GM12878 (cell line): Measurements from ENCODE around the gene GJA9. TPM values are rescaled to one million over a fixed set of nuclear protein-coding genes. Genes with fewer than 3 reads are reported as not detected.

Experiments used
- ATAC-seq: fragments of 200-7000 bp; cut with Tn5 transposase; 3 replicates; pipeline ENCODE4 v1.9.1; 2020; ENCODE audit warnings: mild to moderate bottlenecking, moderate library complexity
- BruUV-seq: library from RNA; stranded (reverse); fragments of 400-500 nt; replicated peaks from 2 replicates; lab custom pipeline; 2021; lab: Mats Ljungman, UMichigan
- CTCF ChIA-PET: fragments of 300-600 bp; sonication (Branson Sonifier 250); formaldehyde crosslinking; extraction: SDS; loops from one replicate; lab custom pipeline; 2021; ENCODE audit warnings: inconsistent platforms; lab: Yijun Ruan, JAX
- POLR2A ChIA-PET: fragments of 350-600 bp; formaldehyde crosslinking; extraction: SDS; loops from one replicate; lab custom pipeline; 2021; ENCODE audit warnings: inconsistent platforms; lab: Charles Lee
- RAD21 ChIA-PET: fragments of 300-600 bp; sonication (Branson Sonifier 250); formaldehyde crosslinking; loops from one replicate; lab custom pipeline; 2023; ENCODE audit warnings: antibody characterized with exemption; ENCODE audit not compliant: unreplicated experiment; lab: Charles Lee
- SMC1A ChIA-PET: fragments of 300-600 bp; sonication (Branson Sonifier 250); formaldehyde crosslinking; loops from one replicate; lab custom pipeline; 2023; ENCODE audit not compliant: unreplicated experiment, uncharacterized antibody; lab: Charles Lee
- DNase-seq: peaks from one replicate; pipeline ENCODE4 v3.0.0-alpha.2; 2011; ENCODE audit warnings: low read depth, low spot score
- FAIRE-seq: peaks from 3 replicates; lab custom pipeline; 2011; peaks lifted over from hg19 to GRCh38; lab: Jason Lieb, UNC
- H2AFZ ChIP-seq: 2 replicates; pipeline ENCODE4 v1.6.0; 2011; ENCODE audit warnings: low read depth, low read length, control low read depth; ENCODE audit not compliant: control insufficient read depth
- H3K27ac ChIP-seq: 2 replicates; pipeline ENCODE4 v1.5.1; 2011; ENCODE audit warnings: control low read depth; ENCODE audit not compliant: control insufficient read depth, insufficient read depth
- H3K27me3 ChIP-seq, 2 experiments: replicated peaks in 1 of 2; 2 replicates each; pipeline versions ENCODE4 v1.6.0 to v1.6.1; 2011; ENCODE audit warnings: low read length in 1 of 2; ENCODE audit not compliant: control insufficient read depth in 2 of 2, insufficient read depth in 2 of 2
- H3K36me3 ChIP-seq, 2 experiments: 2 replicates each; pipeline ENCODE4 v1.5.1; 2011; ENCODE audit warnings: low read length in 1 of 2; ENCODE audit not compliant: control insufficient read depth in 2 of 2, insufficient read depth in 2 of 2
- H3K4me1 ChIP-seq: 2 replicates; pipeline ENCODE4 v1.6.1; 2011; ENCODE audit warnings: mild to moderate bottlenecking, low read length, moderate library complexity, mixed read lengths; ENCODE audit not compliant: control insufficient read depth, insufficient read depth
- H3K4me2 ChIP-seq: 2 replicates; pipeline ENCODE4 v1.6.0; 2011; ENCODE audit warnings: control low read depth; ENCODE audit not compliant: control insufficient read depth, insufficient read depth
- H3K4me3 ChIP-seq: fragments of 200-600 bp; sonication (generic); 2 replicates; pipeline ENCODE4 v1.5.1; 2016
- H3K79me2 ChIP-seq: 2 replicates; pipeline ENCODE4 v1.6.0; 2011; ENCODE audit warnings: low read length; ENCODE audit not compliant: control insufficient read depth, insufficient read depth
- H3K9ac ChIP-seq: 2 replicates; pipeline ENCODE4 v1.8.0; 2011; ENCODE audit warnings: low read length, control low read depth, mixed read lengths; ENCODE audit not compliant: control insufficient read depth, insufficient read depth
- H3K9me3 ChIP-seq: replicated peaks from 3 replicates; pipeline ENCODE4 v1.5.1; 2011; ENCODE audit warnings: mild to moderate bottlenecking, low read length; ENCODE audit not compliant: control insufficient read depth, insufficient read depth
- H4K20me1 ChIP-seq: 2 replicates; pipeline ENCODE4 v1.6.0; 2011; ENCODE audit not compliant: control insufficient read depth, insufficient read depth
- CBX3 ChIP-seq: fragments of 200-600 bp; sonication (generic); IDR thresholded peaks from 2 replicates; pipeline ENCODE4 v1.6.1; 2016; ENCODE audit warnings: low read depth, borderline replicate concordance
- WGBS: methylation state at CpG from one replicate; pipeline ENCODE4 v1.1.6; 2016; ENCODE audit warnings: low lambda C conversion rate; ENCODE audit not compliant: insufficient replicate concordance, insufficient coverage; ENCODE audit errors: missing lambda C conversion rate; 5-methylcytosine and 5-hydroxymethylcytosine counted together
- in situ Hi-C: fragments of 300-500 bp; cut with MboI; formaldehyde crosslinking; loops from 9 replicates; pipeline ENCODE4 v1.14.3; 2018; ENCODE audit warnings: mixed read lengths
- intact Hi-C: fragments of 100-400 bp; cut with micrococcal nuclease; formaldehyde crosslinking; loops from one replicate; pipeline ENCODE4 v1.14.2; 2022; ENCODE audit not compliant: unreplicated experiment
- polyA plus RNA-seq, 11 experiments: library from polyadenylated mRNA; depleted of rRNA in 4 of 11; unstranded in 6 of 11; stranded (reverse) in 5 of 11; fragments of >200 nt; fragmentation: Nextera tagmentation in 4 of 11; fragmentation: Illumina TruSeq in 1 of 11; extraction: Ambion mirVana in 4 of 11; extraction: Trizol in 1 of 11; gene quantifications; 1 replicate in 1 of 11; 2 replicates in 10 of 11; pipeline versions ENCODE4 v1.2.1 to v1.2.3, GENCODE V29; 2011 to 2016; ENCODE audit warnings: inconsistent platforms in 2 of 11, missing spikeins in 2 of 11, low read depth in 1 of 11
- total RNA-seq, 4 experiments: library from RNA; depleted of rRNA in 3 of 4; stranded (reverse); fragments of >200 nt in 3 of 4; fragmentation: Illumina TruSeq in 1 of 4; extraction: Trizol in 1 of 4; gene quantifications; 2 replicates each; pipeline versions ENCODE4 v1.2.1 to v1.2.3, GENCODE V29; 2013 to 2021
- TF ChIP-seq, protein P1 (sequence below): fragments of 450-650 bp; IDR thresholded peaks from 2 replicates; pipeline ENCODE4 v1.6.1; 2014; ENCODE audit warnings: mild to moderate bottlenecking
- TF ChIP-seq, protein P2 (sequence below): IDR thresholded peaks from 2 replicates; pipeline ENCODE4 v1.6.1; 2011; ENCODE audit warnings: borderline replicate concordance, low read depth, mild to moderate bottlenecking, moderate library complexity, mixed read lengths, low read length; ENCODE audit not compliant: insufficient read depth; ENCODE audit errors: extremely low read length
- TF ChIP-seq, protein P3 (sequence below): fragments of 450-650 bp; IDR thresholded peaks from 2 replicates; pipeline ENCODE4 v1.6.1; 2017; ENCODE audit warnings: mild to moderate bottlenecking, moderate library complexity

The GJA9 gene
- total and polyA plus RNA-seq, 10 of the 15 experiments (the other 5 are each of a cell fraction or from before 2014, with no cell fraction given): 0.13 TPM; not detected in 9

DNA sequence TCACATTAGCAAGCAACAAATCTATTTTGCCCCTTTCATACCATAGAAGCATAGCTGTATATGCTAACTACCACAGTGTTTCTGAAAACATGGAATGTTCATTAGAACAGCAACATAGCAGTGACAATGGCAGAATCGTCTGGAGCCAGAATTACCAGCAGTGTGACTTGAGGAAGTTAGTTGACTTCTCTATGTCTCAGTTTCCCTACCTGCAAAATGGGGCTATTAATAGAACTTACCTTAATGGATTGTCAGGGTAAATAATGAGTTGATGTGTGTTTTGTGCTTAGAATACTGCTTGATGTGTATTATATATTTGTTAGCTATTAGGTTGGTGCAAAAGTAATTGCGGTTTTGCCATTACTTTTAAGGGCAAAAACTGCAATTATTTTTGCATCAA, 14.8 kb upstream of the GJA9 start:
- H3K4me3 ChIP-seq: no peak overlapping the region
- in situ Hi-C loops (no loop called here), intact Hi-C loops (no loop called here)
- H2AFZ ChIP-seq: no peak overlapping the region
- no peak overlapping the region for H3K9ac ChIP-seq
- FAIRE-seq: no peak
- BruUV-seq: no TSS peak
- TF ChIP-seq, protein P1, sequence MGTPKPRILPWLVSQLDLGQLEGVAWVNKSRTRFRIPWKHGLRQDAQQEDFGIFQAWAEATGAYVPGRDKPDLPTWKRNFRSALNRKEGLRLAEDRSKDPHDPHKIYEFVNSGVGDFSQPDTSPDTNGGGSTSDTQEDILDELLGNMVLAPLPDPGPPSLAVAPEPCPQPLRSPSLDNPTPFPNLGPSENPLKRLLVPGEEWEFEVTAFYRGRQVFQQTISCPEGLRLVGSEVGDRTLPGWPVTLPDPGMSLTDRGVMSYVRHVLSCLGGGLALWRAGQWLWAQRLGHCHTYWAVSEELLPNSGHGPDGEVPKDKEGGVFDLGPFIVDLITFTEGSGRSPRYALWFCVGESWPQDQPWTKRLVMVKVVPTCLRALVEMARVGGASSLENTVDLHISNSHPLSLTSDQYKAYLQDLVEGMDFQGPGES: no peak
- TF ChIP-seq, protein P2, sequence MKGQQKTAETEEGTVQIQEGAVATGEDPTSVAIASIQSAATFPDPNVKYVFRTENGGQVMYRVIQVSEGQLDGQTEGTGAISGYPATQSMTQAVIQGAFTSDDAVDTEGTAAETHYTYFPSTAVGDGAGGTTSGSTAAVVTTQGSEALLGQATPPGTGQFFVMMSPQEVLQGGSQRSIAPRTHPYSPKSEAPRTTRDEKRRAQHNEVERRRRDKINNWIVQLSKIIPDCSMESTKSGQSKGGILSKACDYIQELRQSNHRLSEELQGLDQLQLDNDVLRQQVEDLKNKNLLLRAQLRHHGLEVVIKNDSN: no peak
- TF ChIP-seq CBX3: no peak
- TF ChIP-seq, protein P3, sequence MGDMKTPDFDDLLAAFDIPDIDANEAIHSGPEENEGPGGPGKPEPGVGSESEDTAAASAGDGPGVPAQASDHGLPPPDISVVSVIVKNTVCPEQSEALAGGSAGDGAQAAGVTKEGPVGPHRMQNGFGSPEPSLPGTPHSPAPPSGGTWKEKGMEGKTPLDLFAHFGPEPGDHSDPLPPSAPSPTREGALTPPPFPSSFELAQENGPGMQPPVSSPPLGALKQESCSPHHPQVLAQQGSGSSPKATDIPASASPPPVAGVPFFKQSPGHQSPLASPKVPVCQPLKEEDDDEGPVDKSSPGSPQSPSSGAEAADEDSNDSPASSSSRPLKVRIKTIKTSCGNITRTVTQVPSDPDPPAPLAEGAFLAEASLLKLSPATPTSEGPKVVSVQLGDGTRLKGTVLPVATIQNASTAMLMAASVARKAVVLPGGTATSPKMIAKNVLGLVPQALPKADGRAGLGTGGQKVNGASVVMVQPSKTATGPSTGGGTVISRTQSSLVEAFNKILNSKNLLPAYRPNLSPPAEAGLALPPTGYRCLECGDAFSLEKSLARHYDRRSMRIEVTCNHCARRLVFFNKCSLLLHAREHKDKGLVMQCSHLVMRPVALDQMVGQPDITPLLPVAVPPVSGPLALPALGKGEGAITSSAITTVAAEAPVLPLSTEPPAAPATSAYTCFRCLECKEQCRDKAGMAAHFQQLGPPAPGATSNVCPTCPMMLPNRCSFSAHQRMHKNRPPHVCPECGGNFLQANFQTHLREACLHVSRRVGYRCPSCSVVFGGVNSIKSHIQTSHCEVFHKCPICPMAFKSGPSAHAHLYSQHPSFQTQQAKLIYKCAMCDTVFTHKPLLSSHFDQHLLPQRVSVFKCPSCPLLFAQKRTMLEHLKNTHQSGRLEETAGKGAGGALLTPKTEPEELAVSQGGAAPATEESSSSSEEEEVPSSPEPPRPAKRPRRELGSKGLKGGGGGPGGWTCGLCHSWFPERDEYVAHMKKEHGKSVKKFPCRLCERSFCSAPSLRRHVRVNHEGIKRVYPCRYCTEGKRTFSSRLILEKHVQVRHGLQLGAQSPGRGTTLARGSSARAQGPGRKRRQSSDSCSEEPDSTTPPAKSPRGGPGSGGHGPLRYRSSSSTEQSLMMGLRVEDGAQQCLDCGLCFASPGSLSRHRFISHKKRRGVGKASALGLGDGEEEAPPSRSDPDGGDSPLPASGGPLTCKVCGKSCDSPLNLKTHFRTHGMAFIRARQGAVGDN: no peak
- TF ChIP-seq, all 136 proteins: peak for 0
- Histone ChIP-seq H3K36me3 (no peaks in the 10 kb centered on the region), H4K20me1 (no peaks in the 10 kb centered on the region), H3K27ac (no peak overlapping the region), H3K4me1 (no peaks in the 10 kb centered on the region), H3K4me2 (no peak overlapping the region), H3K9me3 (no peaks in the 10 kb centered on the region), H3K79me2 (no peaks in the 10 kb centered on the region), H3K27me3 (no peaks in the 10 kb centered on the region)
- RAD21 ChIA-PET: interaction anchor here (0.7 kb wide), 1 partner anchor 196 kb away, joined by 4 read pairs; no protein-coding TSS in a partner anchor
- no peak for DNase-seq
- 77% methylated on average over 2 of the region's 2 CpGs for WGBS
- CTCF ChIA-PET: no interaction called here
- SMC1A ChIA-PET: no interaction called here
- no peak for ATAC-seq
- POLR2A ChIA-PET: no interaction called here
